AG04449 (cell line): ENCODE data around the gene OPHN1.
"Not testable (repeated sequence)": the region's sequence is repeated elsewhere in the genome, so short reads cannot be mapped to it uniquely, and the experiment has no call there.

Experiments used
- CTCF ChIA-PET: fragments of 350-600 bp; formaldehyde crosslinking; extraction: SDS; loops from one replicate; lab custom pipeline; 2021; ENCODE audit warnings: antibody characterized with exemption; lab: Yijun Ruan, JAX
- POLR2A ChIA-PET: fragments of 400-600, 350-600 bp; formaldehyde crosslinking; extraction: SDS; loops from one replicate; lab custom pipeline; 2020; ENCODE audit warnings: antibody characterized with exemption, inconsistent platforms; lab: Yijun Ruan, JAX
- DNase-seq: peaks from one replicate; pipeline ENCODE4 v3.0.0-alpha.2; 2010; ENCODE audit warnings: low read depth, low spot score
- H3K4me3 ChIP-seq: 2 replicates; pipeline ENCODE4 v1.5.1; 2011; ENCODE audit warnings: low read depth, mild to moderate bottlenecking, control low read depth, low read length
- CTCF ChIP-seq: IDR thresholded peaks from one replicate; pipeline ENCODE4 v1.5.1; 2011; ENCODE audit warnings: mild to moderate bottlenecking, moderate library complexity, low read length, control low read depth, inconsistent platforms; ENCODE audit not compliant: insufficient read depth; ENCODE audit errors: missing control alignments

OPHN1 gene

GRCh38 chrX:68288127-68288526 is 145.2 kb downstream of the OPHN1 start:
- no peak for TF ChIP-seq CTCF
- no peak for DNase-seq
- CTCF ChIA-PET: no interaction called here
- H3K4me3 ChIP-seq: no peak overlapping the region
- POLR2A ChIA-PET: no interaction called here

- ChIA-PET CTCF (no interaction called here), POLR2A (no interaction called here)
- no peak for TF ChIP-seq CTCF
- no peak for DNase-seq
- no peak overlapping the region for H3K4me3 ChIP-seq
Measured at GRCh38 chrX:68287419-68287818, 145.9 kb downstream of the OPHN1 start.

- ChIA-PET POLR2A (no interaction called here), CTCF (no interaction called here)
- no peak overlapping the region for H3K4me3 ChIP-seq
- TF ChIP-seq CTCF: no peak
- DNase-seq: no peak
Measured at GRCh38 chrX:68286980-68287379, 146.3 kb downstream of the OPHN1 start.

- no peak overlapping the region for H3K4me3 ChIP-seq
- DNase-seq: peak; percentile 19
- TF ChIP-seq CTCF: no peak
- ChIA-PET CTCF (no interaction called here), POLR2A (no interaction called here)
Measured at GRCh38 chrX:68286076-68286475, 147.2 kb downstream of the OPHN1 start.

- H3K4me3 ChIP-seq: no peak overlapping the region
- TF ChIP-seq CTCF: no peak
- CTCF ChIA-PET: no interaction called here
- POLR2A ChIA-PET: no interaction called here
- DNase-seq: no peak
Measured at GRCh38 chrX:68284281-68284904, 148.9 kb downstream of the OPHN1 start.

- no peak for DNase-seq
- no peak for TF ChIP-seq CTCF
- CTCF ChIA-PET: no interaction called here
- H3K4me3 ChIP-seq: no peak overlapping the region
- POLR2A ChIA-PET: no interaction called here
Measured at GRCh38 chrX:68273887-68274286, 159.4 kb downstream of the OPHN1 start.

GRCh38 chrX:68264793-68265192 is 168.5 kb downstream of the OPHN1 start:
- DNase-seq, CTCF ChIA-PET, H3K4me3 ChIP-seq, POLR2A ChIA-PET: not testable (repeated sequence)
